HG02571 (cell line): ENCODE measurements around the gene RFTN1.

ENCODE experiments used
- ATAC-seq: cut with Tn5 transposase; IDR thresholded peaks from one replicate; pipeline ENCODE4 v1.9.1; 2021; ENCODE audit warnings: mild to moderate bottlenecking, moderate library complexity; ENCODE audit not compliant: unreplicated experiment

The RFTN1 gene

DNA sequence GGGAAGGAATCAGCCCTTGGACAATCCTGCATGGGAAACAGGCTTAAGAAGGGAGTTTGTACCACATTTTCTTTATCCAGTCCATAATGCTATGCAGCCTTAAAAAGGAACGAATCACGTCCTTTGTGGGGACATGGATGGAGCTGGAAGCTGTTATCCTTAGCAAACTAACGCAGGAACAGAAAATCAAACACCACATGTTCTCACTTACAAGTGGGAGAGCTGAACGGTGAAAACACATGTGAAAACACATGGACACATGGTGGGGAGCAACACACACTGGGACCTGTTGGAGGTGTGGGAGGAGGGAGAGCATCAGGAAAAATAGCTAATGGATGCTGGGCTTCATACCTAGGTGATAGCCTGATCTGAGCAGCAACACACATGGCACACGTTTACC, 178.2 kb downstream of the RFTN1 start:
- ATAC-seq = no peak

GRCh38 chr3:16334909-16335308, 178.6 kb downstream of the RFTN1 start:
- no peak for ATAC-seq

- ATAC-seq = no peak
Observed at GRCh38 chr3:16332904-16333426, 180.5 kb downstream of the RFTN1 start.

DNA sequence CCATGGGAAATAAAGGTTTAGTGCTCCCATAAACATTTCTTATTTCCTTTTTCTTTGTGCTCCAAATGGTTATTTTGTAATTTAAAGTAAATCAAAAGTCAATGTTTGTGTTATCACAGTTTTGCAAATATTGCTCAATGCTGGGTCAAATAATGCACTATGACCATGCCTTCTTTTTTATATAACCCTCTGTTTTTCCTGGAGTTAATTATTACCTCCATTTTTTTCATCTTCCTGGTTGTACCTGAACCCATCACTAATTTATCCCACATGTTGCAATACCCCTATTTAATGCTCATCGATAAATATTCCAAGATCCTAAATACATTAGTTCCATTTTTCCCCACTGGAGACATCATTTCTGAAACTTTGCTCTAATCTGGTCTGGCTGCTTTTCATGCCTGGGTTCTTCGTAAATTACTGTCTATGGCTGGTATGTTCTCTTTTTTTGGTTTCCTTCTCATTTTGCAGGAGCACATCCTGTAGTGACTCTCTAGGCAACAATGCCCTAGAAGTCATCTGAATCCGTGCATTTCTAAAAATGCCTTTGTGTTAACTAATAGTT, 182.1 kb downstream of the RFTN1 start:
- no peak for ATAC-seq

DNA sequence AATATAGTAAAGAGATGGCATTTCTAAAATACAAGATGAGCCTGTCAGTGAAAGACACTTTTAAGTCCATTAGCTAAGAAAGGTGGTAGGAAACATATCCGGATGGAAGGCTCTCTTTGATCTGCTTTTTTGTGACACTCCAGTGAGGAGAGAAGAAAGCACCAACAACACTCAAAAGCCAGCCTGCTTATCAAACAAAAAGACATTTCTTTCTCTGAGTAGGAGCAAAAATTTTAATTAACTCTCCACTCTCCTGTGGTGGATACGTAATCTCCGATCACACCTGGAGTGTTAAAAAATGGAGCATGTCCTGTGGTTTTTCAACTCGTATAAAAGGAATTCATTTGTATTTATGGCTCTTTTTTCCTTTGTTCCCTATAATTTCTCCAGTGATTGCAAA, 183.1 kb downstream of the RFTN1 start:
- ATAC-seq = no peak

GRCh38 chr3:16329826-16330129, 183.7 kb downstream of the RFTN1 start:
- ATAC-seq = no peak

- ATAC-seq = no peak
Observed at GRCh38 chr3:16329036-16329825, 184.3 kb downstream of the RFTN1 start.

- ATAC-seq = no peak
Observed at GRCh38 chr3:16328124-16328523, 185.4 kb downstream of the RFTN1 start.

DNA sequence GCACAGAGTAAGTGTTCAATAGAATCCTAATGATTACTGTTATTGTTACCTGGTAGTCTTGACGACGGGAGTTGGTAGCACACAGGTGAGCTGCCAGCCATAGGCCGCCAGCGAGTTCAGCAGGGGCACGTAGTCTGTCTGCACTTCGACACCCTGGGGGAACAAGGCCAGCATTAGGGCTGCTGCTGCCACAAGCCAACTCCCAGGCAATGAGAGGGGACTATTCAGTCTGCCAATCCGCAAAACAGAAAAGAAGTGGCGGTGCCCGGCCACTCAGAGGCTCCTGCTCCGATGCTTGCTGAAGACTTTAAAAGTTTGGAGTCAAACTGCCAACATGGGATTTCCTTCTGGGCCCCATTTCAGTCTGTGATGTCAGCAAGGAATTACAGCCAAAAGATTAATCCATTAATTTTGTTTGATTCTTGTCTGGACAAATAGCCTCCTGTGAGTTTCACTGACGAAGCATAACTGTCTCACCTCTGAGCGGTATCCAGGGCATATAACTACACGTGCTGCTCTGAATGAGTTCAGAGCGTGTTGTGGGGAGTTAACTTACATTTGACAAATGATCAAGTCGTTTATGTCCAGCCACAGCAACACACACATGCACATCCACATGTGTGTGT, 186.7 kb downstream of the RFTN1 start:
- no peak for ATAC-seq

DNA sequence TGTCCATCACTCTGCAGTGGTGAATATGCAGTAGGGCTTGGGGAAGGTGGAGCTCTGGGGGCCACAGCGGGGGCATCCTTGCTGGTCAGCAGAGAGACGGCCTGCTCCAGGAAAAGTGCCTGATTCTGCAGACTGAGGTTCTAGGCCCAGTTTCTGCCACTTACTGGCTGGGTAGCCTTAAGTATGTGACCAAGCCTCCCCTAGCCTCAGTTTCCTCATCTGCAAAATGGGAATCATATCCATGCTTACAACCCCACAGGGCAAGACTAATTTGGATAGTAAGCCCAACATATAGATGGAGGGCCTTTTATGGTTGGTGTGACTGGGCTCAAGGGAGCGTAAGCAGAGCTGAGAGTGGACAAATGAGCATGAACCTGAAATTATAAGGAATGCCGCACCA, 187.6 kb downstream of the RFTN1 start:
- no peak for ATAC-seq

DNA sequence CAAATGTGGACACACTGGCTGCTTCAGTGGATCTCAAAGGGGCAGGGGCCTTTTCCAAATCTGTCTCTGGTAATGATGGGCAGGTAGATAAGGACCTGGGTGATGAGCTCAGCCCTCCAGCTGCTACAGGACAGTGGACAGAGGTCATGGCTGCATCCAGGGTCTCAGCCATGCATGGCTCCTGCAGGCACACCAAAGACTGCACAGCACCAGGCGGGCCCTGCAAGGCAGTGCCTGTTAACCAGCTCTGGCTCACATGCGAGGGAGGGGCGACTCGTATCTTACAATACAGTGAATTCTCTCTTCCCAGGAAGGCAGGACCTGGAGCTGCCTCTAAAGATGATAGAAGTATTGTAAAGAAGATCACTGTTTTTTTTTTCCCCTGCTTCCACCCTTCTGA, 189.8 kb downstream of the RFTN1 start:
- no peak for ATAC-seq

DNA sequence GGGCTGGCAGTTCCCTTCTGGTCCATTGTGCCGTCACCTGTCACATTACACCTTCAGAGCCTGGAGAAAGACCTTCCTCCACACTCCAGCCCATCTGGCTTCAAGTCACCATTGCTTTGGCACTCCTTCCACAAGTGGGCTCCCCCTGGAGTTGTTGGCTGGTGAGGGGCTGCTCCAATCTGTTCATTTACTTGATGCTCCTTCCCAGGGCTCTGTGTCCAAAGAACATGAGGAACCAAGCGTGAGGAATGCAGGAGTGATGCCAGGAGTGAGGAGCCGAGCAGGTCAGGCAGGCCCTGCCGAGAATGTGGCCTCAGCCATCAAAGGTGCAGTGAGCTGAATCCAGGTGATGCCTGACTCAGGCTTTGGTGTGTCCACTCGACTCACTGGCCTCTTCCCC, 191.3 kb downstream of the RFTN1 start:
- no peak for ATAC-seq

DNA sequence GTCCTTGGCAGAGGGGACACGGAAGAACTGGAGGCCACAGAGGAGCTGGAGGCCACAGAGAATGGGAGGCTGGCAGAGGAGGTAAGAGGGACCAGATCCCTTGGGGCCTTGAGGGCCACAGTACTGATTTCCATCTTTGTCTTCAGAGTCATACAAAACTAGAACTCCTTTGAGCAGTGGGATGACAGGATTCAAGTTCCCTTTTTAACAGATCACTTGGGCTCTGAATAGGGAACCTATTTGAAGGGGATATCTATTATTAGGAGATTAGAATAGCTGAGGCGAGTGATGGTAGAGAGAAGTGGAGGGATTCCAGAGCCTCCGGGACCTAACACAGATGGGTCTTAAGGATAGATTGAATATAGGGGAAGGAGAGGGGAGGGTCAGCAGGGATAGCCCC, 192.8 kb downstream of the RFTN1 start:
- ATAC-seq = no peak

- no peak for ATAC-seq
Observed at GRCh38 chr3:16319723-16320122, 193.8 kb downstream of the RFTN1 start.

DNA sequence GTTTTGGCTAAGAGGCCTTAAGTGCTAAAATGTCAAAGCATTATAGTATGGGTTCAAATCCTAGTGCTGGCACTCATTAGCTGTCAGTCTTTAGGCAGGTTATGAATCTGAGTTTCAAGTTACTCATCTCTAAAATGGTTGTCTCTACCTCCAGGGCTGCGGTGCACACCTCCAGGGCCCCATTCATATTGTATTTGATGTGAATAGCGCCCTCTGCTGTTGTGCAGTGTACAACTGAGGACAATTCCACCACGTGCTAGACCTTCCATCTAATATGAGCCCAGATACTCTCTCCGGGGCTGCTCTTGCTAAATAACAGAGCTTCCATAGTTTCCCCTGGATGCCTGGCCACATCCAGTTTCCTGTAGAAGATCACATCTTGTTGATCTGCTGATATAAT, 194.2 kb downstream of the RFTN1 start:
- no peak for ATAC-seq

DNA sequence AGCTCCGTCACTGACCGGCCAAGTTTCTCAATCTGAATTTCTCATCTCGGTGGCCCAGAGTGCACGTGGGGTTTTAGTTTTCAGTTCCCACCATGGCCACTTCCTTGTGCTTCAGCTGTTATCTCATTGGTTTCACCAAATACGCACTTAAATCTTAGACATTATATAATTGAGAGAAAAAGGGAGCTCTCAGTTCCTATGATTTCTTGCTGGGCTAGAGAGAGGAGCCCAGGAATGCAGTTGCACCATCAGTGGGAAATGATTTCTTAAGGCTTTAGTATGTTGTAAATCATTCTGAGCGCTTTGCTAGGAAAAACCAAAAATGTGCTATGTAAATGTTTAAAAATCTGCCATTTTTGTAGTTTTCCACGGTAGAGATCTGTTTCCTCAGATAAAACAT, 195.3 kb downstream of the RFTN1 start:
- ATAC-seq = no peak

- no peak for ATAC-seq
Observed at GRCh38 chr3:16317561-16317945, 195.9 kb downstream of the RFTN1 start.

DNA sequence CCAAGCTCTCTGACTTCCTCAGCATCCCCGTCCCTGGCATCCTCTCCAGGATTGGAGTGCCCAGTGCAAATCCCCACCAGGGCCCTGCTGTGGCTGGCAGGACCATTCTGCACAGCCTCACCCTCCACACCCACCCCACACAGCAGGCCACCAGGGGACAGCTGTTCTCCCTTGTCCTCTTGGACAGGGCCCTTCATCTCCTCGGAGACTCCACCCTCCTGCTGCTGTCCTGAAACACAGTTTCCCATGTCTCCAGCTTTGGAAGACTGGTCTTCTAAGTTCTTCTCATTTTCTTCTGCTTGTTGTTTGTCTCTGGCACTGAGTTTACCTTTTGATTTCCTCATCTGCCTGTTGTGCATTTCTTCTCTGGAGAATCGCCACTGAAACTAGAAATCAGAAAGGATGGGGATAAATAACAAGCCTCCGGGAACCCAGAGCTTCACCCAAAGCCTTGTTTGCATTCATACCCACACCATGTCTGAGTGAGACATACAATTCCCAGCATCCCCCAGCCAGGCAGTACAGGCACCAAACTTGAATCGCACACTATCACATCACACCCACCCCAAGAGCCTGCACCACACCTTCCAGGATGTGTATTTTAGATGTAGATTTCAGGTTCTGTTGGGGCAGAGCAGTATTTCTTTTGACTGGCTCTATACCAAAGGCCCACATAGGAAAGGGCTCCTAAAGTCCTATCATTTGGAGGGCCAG, 196.5 kb downstream of the RFTN1 start:
- ATAC-seq = no peak

DNA sequence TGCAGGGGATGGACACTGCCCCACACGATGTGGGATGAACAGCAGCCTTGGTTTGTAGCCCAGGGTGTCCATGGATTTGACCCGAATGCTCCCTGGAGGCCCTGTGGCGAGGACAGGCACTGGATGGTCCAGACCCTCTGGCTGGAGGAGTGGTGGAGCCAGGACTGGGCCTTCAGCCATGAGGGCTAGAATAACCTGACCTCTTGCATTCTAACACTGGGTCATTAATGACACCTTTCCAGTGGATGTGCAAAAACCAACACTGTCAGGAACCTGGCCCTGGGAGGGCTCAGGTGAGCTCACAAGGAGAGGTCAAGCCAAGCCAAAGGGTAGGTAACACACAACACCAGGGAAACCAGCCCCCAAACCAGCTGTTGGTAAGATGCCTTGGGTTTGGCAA, 197.1 kb downstream of the RFTN1 start:
- ATAC-seq = no peak

DNA sequence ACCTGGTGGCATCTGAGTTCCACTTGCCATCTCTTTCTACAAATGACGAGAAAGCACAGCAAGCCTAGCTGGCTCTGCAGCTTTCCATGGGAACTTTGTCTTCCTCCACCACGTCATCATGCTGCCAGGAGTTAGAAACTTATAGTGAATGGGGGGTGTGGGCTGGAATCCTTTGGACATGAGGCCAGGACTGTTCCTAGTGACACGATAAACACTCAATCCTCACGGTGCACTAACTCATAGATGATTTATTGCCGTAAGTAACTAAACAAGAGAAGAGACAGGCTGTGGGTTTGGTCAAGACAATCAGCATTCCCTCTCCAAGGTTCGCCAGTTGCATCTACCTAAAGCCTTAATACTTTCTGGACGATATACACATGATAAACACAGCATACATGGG, 197.9 kb downstream of the RFTN1 start:
- no peak for ATAC-seq

DNA sequence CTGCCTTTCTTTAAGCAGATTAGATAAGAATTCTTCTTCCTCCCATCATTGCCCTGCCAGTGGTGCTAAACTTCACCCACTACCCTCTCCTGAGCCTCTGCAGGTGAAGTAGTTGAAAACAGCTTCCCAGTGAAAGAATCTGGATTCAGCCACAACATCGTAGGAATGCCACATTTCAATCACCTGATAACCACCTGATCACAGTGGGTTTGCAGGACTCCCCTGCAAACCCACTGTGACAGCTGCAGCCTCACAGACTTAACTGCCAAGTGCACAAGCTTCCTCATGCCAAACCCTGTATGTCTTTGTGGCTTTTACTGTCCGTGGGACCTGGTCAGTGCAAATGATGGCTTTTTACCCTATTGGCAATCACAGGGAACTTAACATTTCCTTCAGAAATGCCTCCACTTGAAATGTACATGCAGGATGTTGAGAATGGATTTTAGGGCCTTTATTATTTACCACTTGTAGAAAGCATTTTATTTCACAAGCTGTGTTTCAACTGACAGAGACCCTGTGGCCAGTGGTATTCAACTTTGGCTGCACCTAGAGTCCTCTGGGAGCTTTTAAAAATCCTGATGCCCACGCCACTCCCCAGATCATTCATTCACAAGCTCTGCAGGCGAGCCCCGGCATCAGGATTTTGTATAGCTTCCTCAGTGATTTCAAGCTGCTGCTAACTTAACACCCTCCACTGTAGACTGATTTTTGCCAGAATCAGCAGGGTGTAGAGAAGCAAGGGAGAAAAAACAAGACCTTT, 199.4 kb downstream of the RFTN1 start:
- no peak for ATAC-seq
